ENCODE measurements around the gene CORO7. TPM values are rescaled to one million over a fixed set of nuclear protein-coding genes. Genes with fewer than 3 reads are reported as not detected.

Gene CORO7
- polyA plus RNA-seq, 3 donors, result 44.7 to 181 (median 68.4) TPM

DNA sequence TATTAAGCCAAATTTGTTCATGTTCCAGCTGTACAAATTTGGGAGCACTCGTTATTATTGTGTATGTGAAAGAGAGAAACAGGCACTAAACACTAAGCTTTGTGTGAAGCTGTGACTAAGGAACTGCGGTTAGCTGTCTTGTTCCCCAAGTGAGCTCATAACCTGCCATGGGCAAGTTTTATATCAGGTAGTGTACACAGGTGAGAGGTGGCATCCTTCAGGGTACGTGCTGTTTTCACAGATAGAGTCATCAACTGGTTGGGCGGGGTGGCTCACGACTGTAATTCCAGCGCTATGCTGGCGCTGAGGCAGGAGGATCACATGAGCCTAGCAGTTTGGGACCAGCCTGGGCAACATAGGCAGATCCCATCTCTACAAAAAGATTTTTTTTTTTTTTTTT, 12.1 kb upstream of the CORO7 start:
- H3K27me3 Mint-ChIP-seq (ENCODE audit: low read depth in 3 of 3), result peaks cover 0 to 2% (median 0%) of the 10 kb centered on the region in 3 donors
- H3K27me3 ChIP-seq (ENCODE audit: control insufficient read depth in 2 of 2, insufficient read depth in 2 of 2, low read length in 2 of 2), result no peaks in the 10 kb centered on the region
- no peak overlapping the region for H3K4me3 Mint-ChIP-seq
- peaks cover 46% of the 10 kb centered on the region for H3K79me2 ChIP-seq (ENCODE audit: insufficient read depth, low read length)
- intact Hi-C loops (cut with micrococcal nuclease), result loop anchor here in 1 of 2 donors (5.0 kb wide), 1 partner anchor 39 kb away; no protein-coding TSS in a partner anchor
- no peak overlapping the region for H3K4me2 ChIP-seq (replicated peaks; ENCODE audit: extremely low read depth, low read length, poor library complexity, severe bottlenecking)
- H3K9me3 Mint-ChIP-seq, result no peaks in the 10 kb centered on the region
- H3K9me3 ChIP-seq (replicated peaks in 1 of 2; ENCODE audit: control insufficient read depth in 1 of 2, insufficient read depth in 1 of 2, low read length in 2 of 2), result no peaks in the 10 kb centered on the region
- DNase-seq, result no peak
- H3K36me3 Mint-ChIP-seq, result peaks cover 16 to 38% of the 10 kb centered on the region in 2 donors
- no peak overlapping the region for H3K27ac Mint-ChIP-seq
- no peak overlapping the region for H3K4me3 ChIP-seq (replicated peaks in 1 of 3; ENCODE audit: low read depth in 2 of 3, low read length in 3 of 3)
- no peaks in the 10 kb centered on the region for H4K20me1 ChIP-seq (ENCODE audit: insufficient read depth, low read length)
- H3K4me1 Mint-ChIP-seq, result peaks cover 17% of the 10 kb centered on the region
- no peak overlapping the region for H2AFZ ChIP-seq (ENCODE audit: insufficient read depth, low read depth, low read length, poor library complexity, severe bottlenecking)
- H3K36me3 ChIP-seq (replicated peaks in 1 of 2; ENCODE audit: control insufficient read depth in 1 of 2, insufficient read depth in 2 of 2, low read length in 2 of 2), result peaks cover 6 to 17% of the 10 kb centered on the region in 2 donors
- H3K9ac ChIP-seq (ENCODE audit: insufficient read depth, low read length, poor library complexity, severe bottlenecking), result no peak overlapping the region
- 100% methylated on average over 5 of the region's 7 CpGs for WGBS (ENCODE audit: insufficient coverage)
- peaks cover 14 to 20% of the 10 kb centered on the region in 2 donors for H3K4me1 ChIP-seq (ENCODE audit: control insufficient read depth in 1 of 2, insufficient read depth in 2 of 2, low read length in 2 of 2)
- TF ChIP-seq, protein P1, sequence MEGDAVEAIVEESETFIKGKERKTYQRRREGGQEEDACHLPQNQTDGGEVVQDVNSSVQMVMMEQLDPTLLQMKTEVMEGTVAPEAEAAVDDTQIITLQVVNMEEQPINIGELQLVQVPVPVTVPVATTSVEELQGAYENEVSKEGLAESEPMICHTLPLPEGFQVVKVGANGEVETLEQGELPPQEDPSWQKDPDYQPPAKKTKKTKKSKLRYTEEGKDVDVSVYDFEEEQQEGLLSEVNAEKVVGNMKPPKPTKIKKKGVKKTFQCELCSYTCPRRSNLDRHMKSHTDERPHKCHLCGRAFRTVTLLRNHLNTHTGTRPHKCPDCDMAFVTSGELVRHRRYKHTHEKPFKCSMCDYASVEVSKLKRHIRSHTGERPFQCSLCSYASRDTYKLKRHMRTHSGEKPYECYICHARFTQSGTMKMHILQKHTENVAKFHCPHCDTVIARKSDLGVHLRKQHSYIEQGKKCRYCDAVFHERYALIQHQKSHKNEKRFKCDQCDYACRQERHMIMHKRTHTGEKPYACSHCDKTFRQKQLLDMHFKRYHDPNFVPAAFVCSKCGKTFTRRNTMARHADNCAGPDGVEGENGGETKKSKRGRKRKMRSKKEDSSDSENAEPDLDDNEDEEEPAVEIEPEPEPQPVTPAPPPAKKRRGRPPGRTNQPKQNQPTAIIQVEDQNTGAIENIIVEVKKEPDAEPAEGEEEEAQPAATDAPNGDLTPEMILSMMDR (IDR thresholded peaks at IDR 0.05), result no peak
- no peak overlapping the region for H3K27ac ChIP-seq (ENCODE audit: low read depth in 1 of 2, low read length in 2 of 2)

DNA sequence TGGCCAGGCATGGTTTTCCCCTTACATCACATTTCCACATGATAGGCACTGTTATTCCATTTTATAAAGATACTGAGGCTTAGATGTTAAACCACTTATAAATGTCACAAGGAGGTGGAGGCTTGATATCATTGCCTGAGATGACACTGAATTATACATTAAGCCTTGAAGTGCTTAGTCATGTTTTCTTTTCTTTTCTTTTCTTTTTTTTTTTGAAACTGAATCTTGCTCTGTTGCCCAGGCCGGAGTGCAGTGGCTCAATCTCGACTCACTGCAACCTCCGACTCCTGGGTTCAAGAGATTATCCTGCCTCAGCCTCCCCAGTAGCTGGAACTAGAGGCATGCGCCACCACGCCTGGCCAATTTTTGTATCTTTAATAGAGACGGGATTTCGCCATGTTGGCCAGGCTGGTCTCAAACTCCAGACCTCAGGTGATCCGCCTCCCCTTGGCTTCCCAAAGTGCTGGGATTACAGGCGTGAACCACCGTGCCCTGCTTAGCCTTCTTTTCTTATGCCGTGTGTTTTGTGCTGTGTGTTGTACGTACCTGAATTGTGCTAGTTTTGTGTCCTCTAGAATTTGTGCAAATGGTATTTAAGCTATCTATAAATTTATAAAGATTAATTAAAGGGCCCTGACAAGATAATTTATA, 10.5 kb upstream of the CORO7 start:
- peak overlapping the region; percentile 81 for H3K9ac ChIP-seq (ENCODE audit: insufficient read depth, low read length, poor library complexity, severe bottlenecking)
- TF ChIP-seq, protein P1 (IDR thresholded peaks at IDR 0.05), result no peak
- peaks cover 6 to 13% of the 10 kb centered on the region in 2 donors for H3K36me3 ChIP-seq (replicated peaks in 1 of 2; ENCODE audit: control insufficient read depth in 1 of 2, insufficient read depth in 2 of 2, low read length in 2 of 2)
- WGBS (ENCODE audit: insufficient coverage), result 95% methylated on average over 10 of the region's 12 CpGs
- no peaks in the 10 kb centered on the region for H4K20me1 ChIP-seq (ENCODE audit: insufficient read depth, low read length)
- peaks cover 23% of the 10 kb centered on the region for H3K4me1 Mint-ChIP-seq
- H3K9me3 ChIP-seq (replicated peaks in 1 of 2; ENCODE audit: control insufficient read depth in 1 of 2, insufficient read depth in 1 of 2, low read length in 2 of 2), result no peaks in the 10 kb centered on the region
- H3K79me2 ChIP-seq (ENCODE audit: insufficient read depth, low read length), result peaks cover 46% of the 10 kb centered on the region
- intact Hi-C loops (cut with micrococcal nuclease), result loop anchor here in 1 of 2 donors (5.0 kb wide), 1 partner anchor 40 kb away; no protein-coding TSS in a partner anchor
- H3K27me3 Mint-ChIP-seq (ENCODE audit: low read depth in 3 of 3), result peaks cover 0 to 2% (median 0%) of the 10 kb centered on the region in 3 donors
- peak overlapping the region in 4 of 7 donors; percentile 42 to 100 (median 74) for H3K27ac Mint-ChIP-seq
- peak overlapping the region; percentile 93 for H3K4me2 ChIP-seq (replicated peaks; ENCODE audit: extremely low read depth, low read length, poor library complexity, severe bottlenecking)
- H3K9me3 Mint-ChIP-seq, result no peaks in the 10 kb centered on the region
- no peak for DNase-seq
- H3K27me3 ChIP-seq (ENCODE audit: control insufficient read depth in 2 of 2, insufficient read depth in 2 of 2, low read length in 2 of 2), result no peaks in the 10 kb centered on the region
- peak overlapping the region in 1 of 3 experiments; percentile 91 for H3K4me3 ChIP-seq (replicated peaks in 1 of 3; ENCODE audit: low read depth in 2 of 3, low read length in 3 of 3)
- H3K27ac ChIP-seq (ENCODE audit: low read depth in 1 of 2, low read length in 2 of 2), result peak overlapping the region in 1 of 2 donors; percentile 96
- no peak overlapping the region for H2AFZ ChIP-seq (ENCODE audit: insufficient read depth, low read depth, low read length, poor library complexity, severe bottlenecking)
- peaks cover 11 to 31% of the 10 kb centered on the region in 2 donors for H3K36me3 Mint-ChIP-seq
- peaks cover 14 to 22% of the 10 kb centered on the region in 2 donors for H3K4me1 ChIP-seq (ENCODE audit: control insufficient read depth in 1 of 2, insufficient read depth in 2 of 2, low read length in 2 of 2)
- H3K4me3 Mint-ChIP-seq, result peak overlapping the region; percentile 93 to 96

Measured in CD14-positive monocyte (primary cell).